GM23338 (cell line): ENCODE results near the gene CFTR. TPM values are rescaled to one million over a fixed set of nuclear protein-coding genes. Genes with fewer than 3 reads are reported as not detected.

Experiments used
- ATAC-seq: fragments of 200-7000 bp; cut with Tn5 transposase; 3 replicates; pipeline ENCODE4 v1.9.1; 2020
- DNase-seq: peaks from one replicate; pipeline ENCODE4 v3.0.0-alpha.2; 2015; ENCODE audit warnings: low spot score
- H2AFZ ChIP-seq: fragments of 200-600 bp; sonication (generic); 2 replicates; pipeline ENCODE4 v1.8.0; 2016; ENCODE audit warnings: antibody characterized with exemption, mild to moderate bottlenecking, moderate library complexity
- H3F3A ChIP-seq: fragments of 200-600 bp; sonication (generic); replicated peaks from 2 replicates; pipeline ENCODE4 v1.8.0; 2017; ENCODE audit warnings: antibody characterized with exemption, mixed run types, low read depth
- H3K27ac ChIP-seq: fragments of 200-600 bp; sonication (generic); 2 replicates; pipeline ENCODE4 v1.6.1; 2016; ENCODE audit warnings: low read depth
- H3K27me3 ChIP-seq: fragments of 200-600 bp; sonication (generic); 2 replicates; pipeline ENCODE4 v1.8.0; 2016; ENCODE audit warnings: mild to moderate bottlenecking, mixed run types, moderate library complexity; ENCODE audit not compliant: insufficient read depth
- H3K36me3 ChIP-seq: fragments of 200-600 bp; sonication (generic); 2 replicates; pipeline ENCODE4 v1.8.0; 2016; ENCODE audit warnings: mild to moderate bottlenecking; ENCODE audit not compliant: insufficient read depth
- H3K4me1 ChIP-seq: fragments of 200-600 bp; sonication (generic); 2 replicates; pipeline ENCODE4 v1.8.0; 2016; ENCODE audit warnings: mild to moderate bottlenecking, moderate library complexity; ENCODE audit not compliant: insufficient read depth
- H3K4me2 ChIP-seq: fragments of 200-600 bp; sonication (generic); 2 replicates; pipeline ENCODE4 v1.7.1; 2017; ENCODE audit warnings: mixed run types
- H3K4me3 ChIP-seq: fragments of 200-600 bp; sonication (generic); 2 replicates; pipeline ENCODE4 v1.6.1; 2016; ENCODE audit warnings: mixed run types
- H3K79me2 ChIP-seq: fragments of 200-600 bp; sonication (generic); replicated peaks from 2 replicates; pipeline ENCODE4 v1.8.0; 2017; ENCODE audit warnings: mild to moderate bottlenecking; ENCODE audit not compliant: insufficient read depth
- H3K9me2 ChIP-seq: fragments of 200-600 bp; sonication (generic); 2 replicates; pipeline ENCODE4 v1.8.0; 2017; ENCODE audit not compliant: insufficient read depth
- H4K20me1 ChIP-seq: fragments of 200-600 bp; sonication (generic); replicated peaks from 2 replicates; pipeline ENCODE4 v1.8.0; 2017; ENCODE audit warnings: mild to moderate bottlenecking; ENCODE audit not compliant: insufficient read depth
- H3K27ac Mint-ChIP-seq: 2 replicates; pipeline ENCODE4 v1.8.0; 2020; ENCODE audit warnings: inconsistent platforms, mild to moderate bottlenecking, moderate library complexity, mixed read lengths
- H3K27me3 Mint-ChIP-seq: 3 replicates; pipeline ENCODE4 v1.8.0; 2022; ENCODE audit warnings: low read depth, mild to moderate bottlenecking, moderate library complexity, mixed read lengths, inconsistent platforms; ENCODE audit not compliant: insufficient read depth, poor library complexity
- H3K36me3 Mint-ChIP-seq: 3 replicates; pipeline ENCODE4 v1.8.0; 2021; ENCODE audit warnings: low read depth, mild to moderate bottlenecking, inconsistent platforms, moderate library complexity, mixed read lengths
- H3K4me1 Mint-ChIP-seq: 3 replicates; pipeline ENCODE4 v1.8.0; 2020; ENCODE audit warnings: mild to moderate bottlenecking, inconsistent platforms, mixed read lengths
- H3K4me3 Mint-ChIP-seq: 3 replicates; pipeline ENCODE4 v1.8.0; 2021; ENCODE audit warnings: moderate library complexity, mild to moderate bottlenecking, inconsistent platforms, mixed read lengths
- H3K9me3 Mint-ChIP-seq: 3 replicates; pipeline ENCODE4 v1.8.0; 2020; ENCODE audit warnings: moderate library complexity, mild to moderate bottlenecking, inconsistent platforms, mixed read lengths
- CREB1 ChIP-seq: fragments of 250-450 bp; sonication (Bioruptor Pico); IDR thresholded peaks from 2 replicates; pipeline ENCODE4 v1.5.0; 2020; ENCODE audit warnings: low read depth, mild to moderate bottlenecking, moderate library complexity
- CTCF ChIP-seq, 2 experiments: fragments of 200-600 bp in 1 of 2; sonication (generic) in 1 of 2; conservative IDR thresholded peaks; 2 replicates each; pipeline versions ENCODE4 v1.5.1 to v1.6.1; 2016 to 2017; ENCODE audit warnings: antibody characterized with exemption in 2 of 2, low read depth in 2 of 2, mild to moderate bottlenecking in 2 of 2, moderate library complexity in 1 of 2
- ETS1 ChIP-seq: IDR thresholded peaks from 2 replicates; pipeline ENCODE4 v1.6.1; 2016; ENCODE audit warnings: antibody characterized with exemption
- EZH2 ChIP-seq: fragments of 200-600 bp; sonication (generic); IDR thresholded peaks from one replicate; pipeline ENCODE4 v1.8.0; 2017; ENCODE audit warnings: antibody characterized with exemption, mild to moderate bottlenecking, low read depth; ENCODE audit not compliant: unreplicated experiment
- EZH2phosphoT487 ChIP-seq: fragments of 200-600 bp; sonication (generic); IDR thresholded peaks from one replicate; pipeline ENCODE4 v1.8.1; 2018; ENCODE audit warnings: antibody characterized with exemption; ENCODE audit not compliant: unreplicated experiment
- NANOG ChIP-seq: IDR thresholded peaks from 2 replicates; pipeline ENCODE4 v1.6.1; 2016; ENCODE audit warnings: antibody characterized with exemption, borderline replicate concordance
- POLR2AphosphoS5 ChIP-seq: IDR thresholded peaks from 2 replicates; pipeline ENCODE4 v1.6.1; 2016; ENCODE audit warnings: antibody characterized with exemption, low read depth
- STAT1 ChIP-seq: IDR thresholded peaks from one replicate; pipeline ENCODE4 v1.6.1; 2016; ENCODE audit warnings: antibody characterized with exemption; ENCODE audit not compliant: unreplicated experiment
- ZNF114 ChIP-seq: fragments of 250-450 bp; sonication (Bioruptor Pico); IDR thresholded peaks from 2 replicates; pipeline ENCODE4 v1.5.0; 2020; ENCODE audit warnings: mild to moderate bottlenecking, moderate library complexity
- ZNF331 ChIP-seq: fragments of 250-450 bp; sonication (Bioruptor Pico); IDR thresholded peaks from 2 replicates; pipeline ENCODE4 v1.5.0; 2020; ENCODE audit warnings: low read depth, mild to moderate bottlenecking, moderate library complexity
- ZNF462 ChIP-seq: fragments of 250-450 bp; sonication (Bioruptor Pico); IDR thresholded peaks from 2 replicates; pipeline ENCODE4 v1.5.0; 2020; ENCODE audit warnings: mild to moderate bottlenecking, moderate library complexity
- polyA plus RNA-seq: library from polyadenylated mRNA; unstranded; fragments of >200 nt; fragmentation: Nextera tagmentation; extraction: Ambion mirVana; gene quantifications from 2 replicates; pipeline ENCODE4 v1.2.1, GENCODE V29; 2016
- total RNA-seq: library from RNA; depleted of rRNA; stranded (reverse); fragments of >200 nt; shearing (Covaris generic); gene quantifications from 2 replicates; pipeline ENCODE4 v1.2.3, GENCODE V29; 2014

Gene CFTR
- total and polyA plus RNA-seq, 2 experiments from 2014 or later: 0.45 to 1.2 TPM

GRCh38 chr7:117588352-117588794 is 108.5 kb downstream of the CFTR start:
- DNase-seq (no peak), ATAC-seq (no peak)
- Mint-ChIP-seq H3K4me1 (peaks cover 5% of the 10 kb centered on the region), H3K27ac (no peak overlapping the region), H3K9me3 (no peaks in the 10 kb centered on the region), H3K27me3 (peaks cover 1% of the 10 kb centered on the region), H3K4me3 (no peak overlapping the region), H3K36me3 (no peaks in the 10 kb centered on the region)
- Histone ChIP-seq H3K4me1 (no peaks in the 10 kb centered on the region), H2AFZ (no peak overlapping the region), H3K4me3 (no peak overlapping the region), H3K36me3 (no peaks in the 10 kb centered on the region), H3F3A (no peaks in the 10 kb centered on the region), H3K4me2 (no peak overlapping the region), H3K27ac (no peak overlapping the region), H3K9me2 (no peaks in the 10 kb centered on the region), H3K79me2 (no peaks in the 10 kb centered on the region), H4K20me1 (no peaks in the 10 kb centered on the region), H3K27me3 (no peaks in the 10 kb centered on the region)
- TF ChIP-seq ETS1 (no peak), ZNF331 (CRISPR knock-in tag) (no peak)

GRCh38 chr7:117590191-117590590 is 110.4 kb downstream of the CFTR start:
- no peaks in the 10 kb centered on the region for H3K9me2 ChIP-seq
- no peaks in the 10 kb centered on the region for H4K20me1 ChIP-seq
- no peaks in the 10 kb centered on the region for H3K27me3 ChIP-seq
- no peak overlapping the region for H3K4me2 ChIP-seq
- no peak overlapping the region for H2AFZ ChIP-seq
- no peak overlapping the region for H3K27ac ChIP-seq
- no peaks in the 10 kb centered on the region for H3K4me1 ChIP-seq
- no peaks in the 10 kb centered on the region for H3K36me3 ChIP-seq
- Mint-ChIP-seq H3K9me3 (no peaks in the 10 kb centered on the region), H3K4me1 (peaks cover 5% of the 10 kb centered on the region), H3K27ac (no peak overlapping the region), H3K27me3 (peaks cover 1% of the 10 kb centered on the region), H3K4me3 (no peak overlapping the region), H3K36me3 (no peaks in the 10 kb centered on the region)
- ATAC-seq: no peak
- H3F3A ChIP-seq: no peaks in the 10 kb centered on the region
- H3K79me2 ChIP-seq: no peaks in the 10 kb centered on the region
- DNase-seq: no peak
- no peak overlapping the region for H3K4me3 ChIP-seq
- TF ChIP-seq ZNF331 (CRISPR knock-in tag) (no peak), POLR2AphosphoS5 (no peak), ZNF462 (CRISPR knock-in tag) (no peak), ETS1 (no peak), EZH2 (no peak), NANOG (no peak), EZH2phosphoT487 (no peak), STAT1 (no peak), ZNF114 (no peak), CREB1 (CRISPR knock-in tag) (no peak), CTCF (conservative IDR thresholded peaks at IDR 0.05; ENCODE audit: low read depth in 2 of 2) (no peak)
